ENCODE results near the gene PPP2R5D.
A peak's percentile ranks its signal among the peaks of the same experiment; 100 is the strongest.

PPP2R5D gene

GRCh38 chr6:42963855-42964605, 20.3 kb upstream of the PPP2R5D start:
- peak; percentile 58 for DNase-seq

GRCh38 chr6:42966571-42966970, 17.8 kb upstream of the PPP2R5D start:
- DNase-seq: no peak

DNA sequence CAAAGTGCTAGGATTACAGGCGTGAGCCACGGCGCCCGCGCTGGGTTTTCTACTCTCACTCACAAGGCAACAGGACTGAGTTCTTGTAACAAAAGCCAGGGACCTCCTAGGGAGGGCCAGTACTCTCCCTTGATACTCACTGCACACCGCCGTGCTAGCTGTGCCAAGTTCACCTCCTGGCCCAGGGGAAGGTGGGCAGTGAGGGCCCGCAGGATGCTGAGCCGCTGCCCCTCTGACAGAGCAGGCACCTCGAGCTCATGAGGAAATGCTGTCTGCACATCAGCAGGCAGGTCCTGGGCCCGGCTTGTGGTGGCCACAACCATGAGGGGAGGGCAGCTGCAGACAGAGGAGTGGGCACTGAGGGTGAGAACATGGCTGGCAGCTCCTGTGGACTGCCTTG, 17.1 kb upstream of the PPP2R5D start:
- DNase-seq: no peak

GRCh38 chr6:42968126-42968701, 16.2 kb upstream of the PPP2R5D start:
- DNase-seq: no peak

GRCh38 chr6:42968783-42969182, 15.6 kb upstream of the PPP2R5D start:
- DNase-seq: no peak

GRCh38 chr6:42969431-42969830, 14.9 kb upstream of the PPP2R5D start:
- no peak for DNase-seq

DNA sequence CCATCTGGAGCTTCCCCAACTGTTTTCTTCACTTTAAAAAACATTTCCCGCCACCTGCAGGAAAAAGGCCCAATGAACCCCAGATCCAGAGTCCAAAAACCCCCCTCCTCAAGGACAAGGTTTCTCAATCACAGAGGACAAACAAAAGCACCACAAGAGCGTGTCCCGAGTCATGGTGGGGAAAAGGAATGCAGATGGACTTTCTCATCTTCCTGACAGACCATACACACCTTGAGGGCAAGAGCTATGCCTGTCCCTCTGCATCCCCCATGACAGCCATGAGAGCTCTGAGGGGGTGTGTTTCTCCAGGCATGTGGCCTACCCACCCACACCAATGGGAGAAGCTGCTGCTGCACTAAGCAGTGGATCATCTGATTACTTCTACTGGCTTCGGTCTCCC, 14.4 kb upstream of the PPP2R5D start:
- DNase-seq: no peak

DNA sequence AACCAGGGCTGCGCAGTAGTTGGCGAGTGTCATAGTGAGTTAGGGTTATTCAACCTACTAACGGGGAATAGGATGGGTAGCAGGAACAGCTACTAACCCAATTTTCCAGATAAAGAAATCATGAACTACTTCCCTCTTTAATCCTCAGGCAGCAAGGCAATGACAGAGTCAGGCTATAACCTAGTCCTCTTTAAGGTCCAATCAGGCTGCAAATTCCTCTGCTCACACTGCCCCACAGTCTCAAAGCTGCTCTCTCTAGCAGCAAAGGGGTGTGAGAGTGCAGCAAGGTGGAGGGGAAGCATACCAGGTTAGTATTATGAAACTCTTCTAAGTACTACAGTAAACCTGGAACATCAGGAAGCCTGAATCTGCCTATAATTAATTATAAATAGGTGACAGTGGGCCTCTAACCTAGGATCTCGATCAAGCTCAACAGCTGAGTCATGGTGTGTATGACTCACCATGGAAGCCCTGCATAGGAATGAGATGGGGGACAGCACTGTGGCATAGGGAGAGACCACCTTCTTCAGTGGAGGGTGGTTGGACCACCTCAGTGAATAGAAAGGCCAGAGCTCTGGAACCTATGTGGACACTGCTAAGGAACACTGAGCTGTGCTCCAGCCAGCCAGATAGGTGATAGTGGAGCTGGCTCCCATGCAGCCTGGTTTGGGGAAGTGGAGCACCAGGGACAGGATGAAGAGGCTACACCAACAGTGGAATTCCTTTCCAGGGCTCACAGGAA, 13.3 kb upstream of the PPP2R5D start:
- peak; percentile 56 for DNase-seq

GRCh38 chr6:42971746-42972327, 12.5 kb upstream of the PPP2R5D start:
- DNase-seq: no peak

GRCh38 chr6:42973926-42974325, 10.4 kb upstream of the PPP2R5D start:
- DNase-seq: no peak

DNA sequence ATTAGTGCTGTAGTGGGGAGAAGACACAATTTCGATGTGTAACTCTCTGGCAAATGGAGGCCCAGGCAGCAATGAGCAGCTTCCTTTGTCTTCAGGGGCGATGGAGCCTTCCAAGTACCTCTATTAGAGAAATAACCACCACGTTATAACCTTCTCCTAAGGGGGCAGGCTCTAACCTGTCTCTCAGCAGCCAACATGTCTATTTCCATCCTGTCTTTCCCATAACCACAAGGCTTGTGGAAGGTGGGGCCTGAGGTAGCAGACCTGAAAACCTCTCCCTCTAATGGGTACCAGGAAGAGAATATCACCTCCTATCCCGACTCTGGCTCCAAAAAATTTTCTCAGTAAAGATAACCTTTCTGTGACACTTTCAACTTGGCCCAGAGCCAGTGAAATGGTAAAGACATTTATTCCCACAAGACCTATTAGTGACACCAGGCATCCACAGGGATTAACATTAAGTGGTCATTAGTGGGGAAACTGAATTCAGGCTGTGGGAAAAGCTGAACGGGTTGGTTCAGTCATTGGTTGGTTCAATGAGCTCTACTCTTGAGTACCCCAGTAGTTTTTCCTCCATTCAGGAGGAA, 9.4 kb upstream of the PPP2R5D start:
- DNase-seq: no peak

GRCh38 chr6:42978487-42978838, 5.9 kb upstream of the PPP2R5D start:
- DNase-seq: peak; percentile 42

DNA sequence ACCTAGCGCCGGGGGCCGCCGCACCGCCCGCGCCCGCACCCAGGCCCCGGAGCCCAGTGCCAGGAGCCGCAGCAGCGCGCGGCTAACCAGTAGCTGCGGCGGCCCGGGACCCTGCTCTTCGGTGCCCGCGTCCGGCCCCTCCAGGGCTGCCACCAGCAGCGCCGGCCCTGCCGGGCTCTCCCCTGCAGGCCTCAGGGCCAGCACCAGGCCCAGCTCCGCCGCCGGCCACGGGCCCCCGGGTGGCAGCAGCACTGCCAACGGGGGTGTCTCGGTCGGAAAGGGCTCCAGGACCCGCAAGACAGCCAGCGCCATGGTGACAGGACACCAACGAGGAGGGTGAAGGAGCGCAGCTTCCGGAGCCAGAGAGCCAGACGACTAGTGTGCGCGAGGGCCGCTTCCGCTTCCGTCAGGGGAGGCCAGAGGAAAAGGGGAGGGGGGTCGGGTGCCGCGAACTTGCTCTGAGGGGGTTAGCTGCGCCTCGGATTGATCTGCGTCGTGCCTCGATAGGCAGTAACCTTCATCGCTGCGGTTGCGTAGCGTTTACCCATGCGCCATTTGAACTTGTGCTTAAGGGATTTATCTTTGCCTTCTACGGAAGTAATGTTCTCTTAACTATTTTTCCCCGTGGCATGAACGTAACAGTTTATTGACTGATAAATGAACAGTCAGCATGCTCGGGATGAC, 5.4 kb upstream of the PPP2R5D start, which contains the start of gene PEX6:
TSS of gene PEX6 (minus strand) at position 343 of the 684 bp plus-strand sequence. CDS start at position 312, 31 bp downstream.
- peak; percentile 81 for DNase-seq

DNA sequence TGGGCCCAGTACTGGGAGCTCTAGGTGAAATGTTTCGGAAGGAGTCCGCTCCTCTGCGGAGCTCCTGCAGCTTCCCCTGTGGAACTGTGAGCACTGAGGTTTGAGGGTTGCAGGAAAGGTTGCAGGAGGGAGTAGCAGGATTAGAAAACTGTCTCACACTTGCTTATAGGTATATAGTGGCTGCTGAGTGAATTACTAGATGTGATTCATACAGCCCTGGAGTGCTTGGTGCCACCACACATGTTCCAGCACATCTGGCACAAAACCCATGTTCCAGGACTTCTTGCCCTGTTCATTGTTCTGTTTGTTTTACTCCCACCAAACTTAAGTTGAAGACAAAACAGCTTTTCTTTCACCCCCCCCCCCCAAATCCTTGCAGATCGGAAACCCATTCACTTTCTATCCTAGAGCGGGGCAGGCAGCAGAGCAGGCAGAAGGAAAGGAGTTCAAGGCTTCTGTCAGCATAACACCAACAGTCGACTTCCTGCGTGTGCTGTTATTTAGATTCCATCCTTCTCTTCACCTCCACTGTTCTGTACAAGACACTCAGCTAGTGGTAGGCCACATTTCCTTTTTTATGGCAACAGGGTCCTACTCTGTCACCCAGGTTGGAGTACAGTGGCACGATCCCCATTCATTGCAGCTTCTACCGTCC, 4.7 kb upstream of the PPP2R5D start:
- peak; percentile 42 for DNase-seq

DNA sequence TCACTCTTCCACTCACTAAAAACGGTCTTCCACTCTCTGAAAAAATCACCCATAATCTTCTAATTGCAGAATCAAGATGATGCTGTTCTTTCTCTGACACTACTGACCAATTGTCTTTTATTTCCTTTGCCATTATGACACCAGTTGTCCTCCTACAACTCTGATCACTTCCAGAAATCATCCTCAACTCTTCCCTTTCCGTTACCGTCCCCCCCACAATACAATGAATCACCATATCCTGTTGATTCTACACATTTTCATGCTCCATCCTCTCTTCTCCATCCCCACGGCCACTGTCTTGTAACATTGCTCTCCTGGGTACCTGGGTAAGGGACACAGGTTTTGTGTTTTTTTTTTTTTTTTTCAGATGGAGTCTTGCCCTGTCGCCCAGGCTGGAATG, 2.5 kb upstream of the PPP2R5D start:
- DNase-seq: peak; percentile 24

DNA sequence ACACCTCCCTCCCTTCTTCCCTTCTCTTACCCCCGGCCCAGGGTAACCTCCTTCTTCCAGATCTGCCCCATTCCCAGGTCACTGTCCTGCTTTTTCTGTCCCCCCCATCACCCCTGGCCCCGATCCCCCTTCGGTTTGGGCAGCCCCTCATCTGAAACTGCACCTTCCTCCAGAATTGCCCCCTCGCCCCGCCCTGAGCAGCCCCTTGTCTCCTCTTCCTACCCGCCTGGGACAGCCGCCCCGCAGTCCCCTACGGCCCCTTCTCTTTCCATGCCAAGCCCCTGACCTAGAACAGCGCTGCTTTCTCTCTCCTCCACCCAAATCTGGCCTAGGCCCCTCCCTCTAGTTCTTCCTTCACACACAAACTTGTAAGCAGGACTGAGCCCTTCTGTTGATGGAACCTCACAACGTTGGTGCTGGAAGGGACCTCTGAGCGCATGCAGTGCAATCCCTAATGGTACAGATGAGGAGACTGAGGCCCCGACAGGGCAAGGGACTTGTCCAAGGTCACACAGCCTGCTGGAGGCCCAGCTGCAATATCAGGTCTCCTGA, 630 bp downstream of the PPP2R5D start:
- DNase-seq: peak; percentile 24

DNA sequence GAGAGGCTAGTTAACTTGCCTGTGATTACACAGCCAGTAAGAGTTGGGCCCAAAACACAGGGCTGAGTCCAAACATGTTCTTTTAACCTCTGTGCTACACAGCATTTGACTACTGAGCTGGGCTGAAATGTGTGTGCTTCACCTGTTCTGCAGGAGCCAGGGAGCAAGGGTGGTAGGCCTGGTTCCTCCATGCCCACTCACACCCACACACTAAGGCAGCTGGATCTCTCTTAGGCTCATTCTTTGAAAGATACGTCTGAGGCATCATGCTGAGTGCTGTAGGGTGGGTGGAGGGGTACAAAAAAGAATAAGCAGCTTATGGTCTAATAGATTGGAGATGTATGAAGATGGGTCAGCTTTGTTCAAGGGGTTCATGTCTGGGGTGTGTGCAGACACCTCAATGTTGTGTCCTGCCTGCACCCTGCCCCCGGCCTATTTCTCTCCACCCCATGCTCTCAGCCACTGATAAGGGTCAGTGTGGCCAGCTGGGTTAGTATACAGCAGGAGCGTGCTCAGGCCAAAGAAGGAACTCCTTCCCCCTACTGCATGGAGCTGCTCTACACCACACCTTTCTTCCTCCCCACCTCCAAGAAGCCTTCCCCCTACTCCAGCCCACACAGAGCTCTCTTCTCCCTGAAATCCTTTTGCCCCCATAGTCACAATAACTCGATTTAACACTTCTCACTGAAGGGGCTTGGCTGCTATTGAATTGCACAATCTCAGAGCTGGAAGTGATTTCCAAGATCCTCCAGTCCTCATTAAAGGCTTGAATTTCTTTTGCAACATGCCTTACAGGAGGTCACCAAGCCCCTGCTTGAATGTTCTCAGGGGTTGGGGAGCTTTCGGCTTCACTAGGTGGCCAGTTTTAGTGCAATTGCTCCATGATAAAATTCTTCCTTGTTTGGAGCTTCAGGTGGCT, 3.4 kb downstream of the PPP2R5D start:
- DNase-seq: no peak

GRCh38 chr6:42988486-42989020, 4.2 kb downstream of the PPP2R5D start:
- no peak for DNase-seq

- DNase-seq: no peak
Observed at GRCh38 chr6:42989923-42990322, 5.6 kb downstream of the PPP2R5D start.

- DNase-seq: peak; percentile 33
Observed at GRCh38 chr6:42993445-42993844, 9.1 kb downstream of the PPP2R5D start.
